GM12891 (cell line): ENCODE data around the gene TM2D1.

Source experiments
- PAX5 ChIP-seq: IDR thresholded peaks from 2 replicates; pipeline ENCODE4 v1.6.1; 2011; ENCODE audit warnings: low read length, moderate library complexity, mild to moderate bottlenecking; ENCODE audit not compliant: insufficient read depth, severe bottlenecking
- POLR2A ChIP-seq: IDR thresholded peaks from 2 replicates; pipeline ENCODE4 v1.6.1; 2011; ENCODE audit warnings: low read depth, low read length, control low read depth
- POLR2AphosphoS5 ChIP-seq: IDR thresholded peaks from 2 replicates; pipeline ENCODE4 v1.6.1; 2011; ENCODE audit warnings: low read depth, low read length, control low read depth
- POU2F2 ChIP-seq: IDR thresholded peaks from 2 replicates; pipeline ENCODE4 v1.6.1; 2011; ENCODE audit warnings: low read depth, mild to moderate bottlenecking, control low read depth, low read length, moderate library complexity
- SPI1 ChIP-seq: IDR thresholded peaks from 2 replicates; pipeline ENCODE4 v1.6.1; 2011; ENCODE audit warnings: low read depth, low read length, control low read depth
- TAF1 ChIP-seq: IDR thresholded peaks from 2 replicates; pipeline ENCODE4 v1.6.1; 2011; ENCODE audit warnings: low read depth, low read length, control low read depth

- TF ChIP-seq POLR2A (no peak), POU2F2 (no peak), POLR2AphosphoS5 (no peak), PAX5 (no peak), SPI1 (no peak), TAF1 (no peak)
Measured at GRCh38 chr1:61754545-61754944, 29.6 kb upstream of the TM2D1 start.
